IMR-90 (cell line): ENCODE measurements around the gene GABPB1. TPM values are rescaled to one million over a fixed set of nuclear protein-coding genes. Genes with fewer than 3 reads are reported as not detected.

ENCODE experiments used
- ATAC-seq: fragments of 200-7000 bp; cut with Tn5 transposase; 2 replicates; pipeline ENCODE4 v1.9.1; 2020; ENCODE audit warnings: low read depth, mild to moderate bottlenecking, moderate library complexity
- BruUV-seq: library from RNA; stranded (reverse); fragments of 400-500 nt; replicated peaks from 2 replicates; lab custom pipeline; 2021; lab: Mats Ljungman, UMichigan
- CTCF ChIA-PET: fragments of 300-600 bp; formaldehyde crosslinking; extraction: SDS; loops from one replicate; lab custom pipeline; 2021; ENCODE audit warnings: antibody characterized with exemption; lab: Yijun Ruan, JAX
- POLR2A ChIA-PET: fragments of 300-600 bp; sonication (Branson Sonifier 250); formaldehyde crosslinking; loops from one replicate; lab custom pipeline; 2022; ENCODE audit warnings: antibody characterized with exemption; ENCODE audit not compliant: unreplicated experiment; lab: Charles Lee
- DNase-seq: peaks from one replicate; pipeline ENCODE4 v3.0.0; 2013
- H2AFZ ChIP-seq: replicated peaks from 2 replicates; pipeline ENCODE3; 2013; ENCODE audit warnings: low read length, mild to moderate bottlenecking; ENCODE audit not compliant: poor library complexity
- H2AK5ac ChIP-seq: 2 replicates; pipeline ENCODE4 v1.6.1; 2013; ENCODE audit warnings: low read depth, low read length, inconsistent platforms
- H2AK9ac ChIP-seq: replicated peaks from 2 replicates; pipeline ENCODE3; 2013; ENCODE audit warnings: mild to moderate bottlenecking, low read depth, low read length, moderate library complexity; ENCODE audit not compliant: poor library complexity
- H2BK120ac ChIP-seq: 2 replicates; pipeline ENCODE4 v1.6.1; 2013; ENCODE audit warnings: low read depth, low read length, inconsistent platforms
- H2BK15ac ChIP-seq: 3 replicates; pipeline ENCODE4 v1.6.1; 2013; ENCODE audit warnings: low read depth, low read length, inconsistent platforms
- H2BK20ac ChIP-seq: 2 replicates; pipeline ENCODE4 v1.6.1; 2013; ENCODE audit warnings: low read depth, mild to moderate bottlenecking, inconsistent platforms, low read length, moderate library complexity
- H2BK5ac ChIP-seq: 2 replicates; pipeline ENCODE4 v1.6.1; 2013; ENCODE audit warnings: mild to moderate bottlenecking, low read depth, low read length, inconsistent platforms; ENCODE audit not compliant: poor library complexity, severe bottlenecking
- H3K14ac ChIP-seq: replicated peaks from 2 replicates; pipeline ENCODE4 v1.6.1; 2013; ENCODE audit warnings: low read depth, low read length, inconsistent platforms
- H3K18ac ChIP-seq: 2 replicates; pipeline ENCODE4 v1.6.1; 2013; ENCODE audit warnings: low read depth, low read length, control low read depth
- H3K23ac ChIP-seq: 2 replicates; pipeline ENCODE4 v1.6.1; 2013; ENCODE audit warnings: low read depth, low read length, inconsistent platforms
- H3K27ac ChIP-seq: 2 replicates; pipeline ENCODE4 v1.5.1; 2013; ENCODE audit warnings: mild to moderate bottlenecking, control low read depth, low read length; ENCODE audit not compliant: insufficient read depth
- H3K27me3 ChIP-seq: 2 replicates; pipeline ENCODE4 v1.6.1; 2013; ENCODE audit warnings: low read length; ENCODE audit not compliant: control insufficient read depth, insufficient read depth
- H3K36me3 ChIP-seq: 2 replicates; pipeline ENCODE4 v1.6.1; 2013; ENCODE audit warnings: low read length, mixed read lengths; ENCODE audit not compliant: control insufficient read depth, insufficient read depth
- H3K4ac ChIP-seq: 2 replicates; pipeline ENCODE4 v1.6.1; 2013; ENCODE audit warnings: low read depth, low read length, inconsistent platforms
- H3K4me1 ChIP-seq: 2 replicates; pipeline ENCODE4 v1.6.1; 2013; ENCODE audit warnings: low read length, mixed read lengths; ENCODE audit not compliant: control insufficient read depth, insufficient read depth
- H3K4me2 ChIP-seq: 2 replicates; pipeline ENCODE4 v1.6.1; 2013; ENCODE audit warnings: low read depth, mild to moderate bottlenecking, control low read depth, low read length, moderate library complexity
- H3K4me3 ChIP-seq: 2 replicates; pipeline ENCODE4 v1.5.1; 2013; ENCODE audit warnings: low read depth, mild to moderate bottlenecking, control low read depth, low read length, moderate library complexity; ENCODE audit not compliant: insufficient read depth
- H3K56ac ChIP-seq: 2 replicates; pipeline ENCODE4 v1.6.1; 2013; ENCODE audit warnings: low read length, inconsistent platforms; ENCODE audit not compliant: insufficient read depth; ENCODE audit errors: extremely low read depth
- H3K79me1 ChIP-seq, 2 experiments: 2 replicates each; pipeline ENCODE4 v1.6.1; 2013; ENCODE audit warnings: low read length in 2 of 2, inconsistent platforms in 1 of 2, low read depth in 1 of 2
- H3K9ac ChIP-seq: 2 replicates; pipeline ENCODE4 v1.6.1; 2013; ENCODE audit warnings: low read depth, low read length, control low read depth
- H3K9me1 ChIP-seq: 2 replicates; pipeline ENCODE4 v1.6.1; 2013; ENCODE audit warnings: low read length, inconsistent platforms; ENCODE audit not compliant: insufficient read depth
- H3K9me3 ChIP-seq: 2 replicates; pipeline ENCODE4 v1.6.1; 2013; ENCODE audit warnings: low read length; ENCODE audit not compliant: control insufficient read depth, insufficient read depth
- H4K20me1 ChIP-seq: 2 replicates; pipeline ENCODE4 v1.6.1; 2013; ENCODE audit warnings: low read length, inconsistent platforms; ENCODE audit not compliant: insufficient read depth
- H4K5ac ChIP-seq: 2 replicates; pipeline ENCODE4 v1.6.1; 2013; ENCODE audit warnings: mild to moderate bottlenecking, low read depth, low read length, control low read depth
- H4K8ac ChIP-seq, 2 experiments: 2 replicates each; pipeline ENCODE4 v1.6.1; 2013; ENCODE audit warnings: low read depth in 2 of 2, low read length in 2 of 2, control low read depth in 1 of 2, inconsistent platforms in 1 of 2
- H4K91ac ChIP-seq: 2 replicates; pipeline ENCODE4 v1.6.1; 2013; ENCODE audit warnings: low read depth, low read length, inconsistent platforms; ENCODE audit not compliant: insufficient read depth
- CEBPB ChIP-seq: IDR thresholded peaks from 2 replicates; pipeline ENCODE4 v1.6.1; 2012; ENCODE audit warnings: low read depth, low read length, improper control_type of control experiment
- RFX5 ChIP-seq: IDR thresholded peaks from 2 replicates; pipeline ENCODE4 v1.8.0; 2012; ENCODE audit warnings: low read depth, mild to moderate bottlenecking, low read length, moderate library complexity
- dilution Hi-C: fragments of 300-500 bp; cut with HindIII; formaldehyde crosslinking; loops from one replicate; pipeline ENCODE4 v1.14.3; 2018; ENCODE audit warnings: low sequenced_read_pairs; ENCODE audit not compliant: unreplicated experiment
- in situ Hi-C: fragments of 300-500 bp; cut with MboI; formaldehyde crosslinking; loops from 3 replicates; pipeline ENCODE4 v1.14.3; 2019; ENCODE audit warnings: low sequenced_read_pairs, inconsistent platforms, mixed read lengths
- intact Hi-C: fragments of 100-400 bp; cut with micrococcal nuclease; formaldehyde crosslinking; loops from 2 replicates; pipeline ENCODE4 v1.10.0; 2022
- polyA plus RNA-seq, 3 experiments: library from polyadenylated mRNA; depleted of rRNA; stranded (reverse); fragments of >200 nt; gene quantifications; 2 replicates each; pipeline ENCODE4 v1.2.3, GENCODE V29; 2012; ENCODE audit warnings: low replicate concordance in 1 of 3
- total RNA-seq: library from RNA; depleted of rRNA; stranded (reverse); fragments of >200 nt; gene quantifications from 2 replicates; pipeline ENCODE4 v1.2.3, GENCODE V29; 2012

Gene GABPB1
- total and polyA plus RNA-seq, 2 of the 4 experiments (the other 2 are of a cell fraction): 26.3 to 89.3 TPM

GRCh38 chr15:50320504-50320903, 34.5 kb downstream of the GABPB1 start:
- H4K20me1 ChIP-seq: no peaks in the 10 kb centered on the region
- dilution Hi-C loops (no loop called here), in situ Hi-C loops (loop anchor here (25.0 kb wide), 2 partner anchors 908 to 1083 kb away; partner anchors contain the start of gene FGF7), intact Hi-C loops (loop anchor here (2.0 kb wide), 1 partner anchor 316 kb away; no protein-coding TSS in a partner anchor)
- no peaks in the 10 kb centered on the region; the same call in 1 of the 2 replicates for H3K9me1 ChIP-seq
- TF ChIP-seq CEBPB (peak; percentile 54; the same call in 1 of the 2 replicates), RFX5 (no peak)
- no peak overlapping the region for H2AK9ac ChIP-seq
- no peak overlapping the region for H3K9ac ChIP-seq
- no peak overlapping the region for H3K23ac ChIP-seq
- H3K9me3 ChIP-seq: no peaks in the 10 kb centered on the region
- H4K8ac ChIP-seq: no peak overlapping the region
- ChIA-PET CTCF (no interaction called here), POLR2A (no interaction called here)
- H4K5ac ChIP-seq: no peak overlapping the region
- no peak overlapping the region for H3K4me2 ChIP-seq
- H3K18ac ChIP-seq: no peak overlapping the region
- no peak overlapping the region for H2AFZ ChIP-seq
- no peak overlapping the region for H2BK15ac ChIP-seq
- H2BK5ac ChIP-seq: no peak overlapping the region
- H3K36me3 ChIP-seq: no peaks in the 10 kb centered on the region
- ATAC-seq (no peak), DNase-seq (no peak)
- H3K79me1 ChIP-seq: peaks cover 29 to 55% of the 10 kb centered on the region in 2 experiments
- no TSS peak for BruUV-seq
- no peak overlapping the region for H2AK5ac ChIP-seq
- H2BK120ac ChIP-seq: no peak overlapping the region
- no peak overlapping the region for H4K91ac ChIP-seq
- H3K4me1 ChIP-seq: peaks cover 6% of the 10 kb centered on the region
- H3K14ac ChIP-seq: no peak overlapping the region
- H3K4me3 ChIP-seq: no peak overlapping the region
- H3K56ac ChIP-seq: no peak overlapping the region
- no peaks in the 10 kb centered on the region for H3K27me3 ChIP-seq
- H3K4ac ChIP-seq: no peak overlapping the region
- H3K27ac ChIP-seq: no peak overlapping the region
- no peak overlapping the region for H2BK20ac ChIP-seq
